GM21786 (cell line): Measurements from ENCODE around the gene SCN9A.
"Not testable (repeated sequence)": the region's sequence is repeated elsewhere in the genome, so short reads cannot be mapped to it uniquely, and the experiment has no call there.

Experiments used
- ATAC-seq: cut with Tn5 transposase; IDR thresholded peaks from one replicate; pipeline ENCODE4 v1.9.1; 2021; ENCODE audit not compliant: unreplicated experiment

Gene SCN9A

GRCh38 chr2:166376488-166376828 lies 714 bp upstream of the SCN9A start:
- no peak for ATAC-seq

- ATAC-seq = peak; percentile 17
Measured at GRCh38 chr2:166375195-166375735, 479 bp downstream of the SCN9A start.

GRCh38 chr2:166373951-166374350 lies 1.8 kb downstream of the SCN9A start:
- no peak for ATAC-seq

- ATAC-seq = no peak
Measured at GRCh38 chr2:166373539-166373938, 2.2 kb downstream of the SCN9A start.

GRCh38 chr2:166373105-166373504 lies 2.6 kb downstream of the SCN9A start:
- ATAC-seq = no peak

GRCh38 chr2:166372046-166372445 lies 3.7 kb downstream of the SCN9A start:
- no peak for ATAC-seq

- no peak for ATAC-seq
Measured at GRCh38 chr2:166365803-166366420, 9.8 kb downstream of the SCN9A start.

GRCh38 chr2:166365239-166365638 lies 10.5 kb downstream of the SCN9A start:
- no peak for ATAC-seq

GRCh38 chr2:166364476-166365161 lies 11.1 kb downstream of the SCN9A start:
- no peak for ATAC-seq

- ATAC-seq = peak; percentile 67
Measured at GRCh38 chr2:166361351-166362153, 14.2 kb downstream of the SCN9A start.

- no peak for ATAC-seq
Measured at GRCh38 chr2:166360906-166361305, 14.8 kb downstream of the SCN9A start.

- no peak for ATAC-seq
Measured at GRCh38 chr2:166360426-166360825, 15.3 kb downstream of the SCN9A start.

GRCh38 chr2:166357950-166358321 lies 17.8 kb downstream of the SCN9A start:
- not testable (repeated sequence) for ATAC-seq

GRCh38 chr2:166357068-166357949 lies 18.4 kb downstream of the SCN9A start:
- no peak for ATAC-seq

- ATAC-seq = no peak
Measured at GRCh38 chr2:166351319-166351718, 24.4 kb downstream of the SCN9A start.

- ATAC-seq = no peak
Measured at GRCh38 chr2:166350525-166350924, 25.2 kb downstream of the SCN9A start.

- ATAC-seq = no peak
Measured at GRCh38 chr2:166344286-166345113, 31.2 kb downstream of the SCN9A start.

GRCh38 chr2:166343467-166343866 lies 32.3 kb downstream of the SCN9A start:
- no peak for ATAC-seq

- ATAC-seq = no peak
Measured at GRCh38 chr2:166341426-166341825, 34.3 kb downstream of the SCN9A start.

- ATAC-seq = no peak
Measured at GRCh38 chr2:166338831-166339339, 36.9 kb downstream of the SCN9A start.
